Activated CD4-positive, alpha-beta T cell treated with anti-CD3 and anti-CD28 coated beads, Interleukin-2, amount 10 ng/mL, durations not matched to agents 7 days and 5 days (primary cell): Measurements from ENCODE around the gene CYTIP. TPM values are rescaled to one million over a fixed set of nuclear protein-coding genes. Genes with fewer than 3 reads are reported as not detected.
A peak's percentile ranks its signal among the peaks of the same experiment; 100 is the strongest.

Experiments used
- CTCF ChIA-PET: fragments of 350-600 bp; sonication (Branson Sonifier 250); formaldehyde crosslinking; loops from one replicate; lab custom pipeline; 2021; ENCODE audit warnings: antibody characterized with exemption; lab: Charles Lee
- POLR2A ChIA-PET: fragments of 350-600 bp; sonication (Branson Sonifier 250); formaldehyde crosslinking; loops from one replicate; lab custom pipeline; 2021; ENCODE audit warnings: antibody characterized with exemption; lab: Charles Lee
- DNase-seq: peaks from one replicate; pipeline ENCODE4 v3.0.0-alpha.2; 2020
- H3K27ac Mint-ChIP-seq: one replicate; pipeline ENCODE4 v1.8.0; 2021; ENCODE audit warnings: mild to moderate bottlenecking, moderate library complexity, mixed read lengths
- H3K27me3 Mint-ChIP-seq: one replicate; pipeline ENCODE4 v1.8.0; 2021; ENCODE audit warnings: mixed read lengths
- H3K36me3 Mint-ChIP-seq: one replicate; pipeline ENCODE4 v1.8.0; 2021; ENCODE audit warnings: low read depth, mixed read lengths
- H3K4me1 Mint-ChIP-seq: one replicate; pipeline ENCODE4 v1.8.0; 2021; ENCODE audit warnings: mixed read lengths
- H3K4me3 Mint-ChIP-seq: one replicate; pipeline ENCODE4 v1.8.0; 2021; ENCODE audit warnings: mild to moderate bottlenecking, moderate library complexity, mixed read lengths
- H3K9me3 Mint-ChIP-seq: one replicate; pipeline ENCODE4 v1.8.0; 2021; ENCODE audit warnings: mixed read lengths
- total RNA-seq, 2 experiments: library from RNA; stranded (reverse); gene quantifications; one replicate each; pipeline ENCODE4 v1.2.3, GENCODE V29; 2021

The CYTIP gene
- total RNA-seq, 2 experiments from 2014 or later = 234 to 279 TPM

- POLR2A ChIA-PET = interaction anchor here (0.6 to 1.7 kb wide), 2 partner anchors 17 to 23 kb away, joined by 4 to 6 read pairs; partner anchors contain the start of gene CYTIP
- DNase-seq = no peak
- peak overlapping the region; percentile 65 for H3K27ac Mint-ChIP-seq
- H3K27me3 Mint-ChIP-seq = no peaks in the 10 kb centered on the region
- peaks cover 94% of the 10 kb centered on the region for H3K4me1 Mint-ChIP-seq
- peak overlapping the region; percentile 54 for H3K4me3 Mint-ChIP-seq
- CTCF ChIA-PET = interaction anchor here (0.8 to 6.7 kb wide), 8 partner anchors 10 to 133 kb away, joined by 3 to 37 read pairs (median 4); no protein-coding TSS in a partner anchor
- H3K9me3 Mint-ChIP-seq = peaks cover 3% of the 10 kb centered on the region
- H3K36me3 Mint-ChIP-seq = peaks cover 10% of the 10 kb centered on the region
Observed at GRCh38 chr2:157460384-157460837, 16.5 kb upstream of the CYTIP start.

- DNase-seq = no peak
- CTCF ChIA-PET = interaction anchor here (1.2 to 6.7 kb wide), 5 partner anchors 12 to 33 kb away, joined by 3 to 37 read pairs (median 4); no protein-coding TSS in a partner anchor
- Mint-ChIP-seq H3K4me3 (peak overlapping the region; percentile 35), H3K9me3 (peaks cover 3% of the 10 kb centered on the region), H3K4me1 (peaks cover 88% of the 10 kb centered on the region), H3K27ac (peak overlapping the region; percentile 81), H3K36me3 (peaks cover 12% of the 10 kb centered on the region), H3K27me3 (no peaks in the 10 kb centered on the region)
- POLR2A ChIA-PET = interaction anchor here (1.0 kb wide), 2 partner anchors 16 to 39 kb away, joined by 3 read pairs; partner anchors contain the start of gene CYTIP
Observed at GRCh38 chr2:157459486-157459885, 15.6 kb upstream of the CYTIP start.

- H3K27me3 Mint-ChIP-seq = no peaks in the 10 kb centered on the region
- H3K4me1 Mint-ChIP-seq = peaks cover 61% of the 10 kb centered on the region
- peak overlapping the region; percentile 90 for H3K27ac Mint-ChIP-seq
- ChIA-PET CTCF (interaction anchor here (0.6 to 4.1 kb wide), 11 partner anchors 9 to 120 kb away, joined by 3 to 37 read pairs (median 4); no protein-coding TSS in a partner anchor), POLR2A (interaction anchor here (1.0 to 2.0 kb wide), 3 partner anchors 10 to 29 kb away, joined by 3 to 12 read pairs (median 3); no protein-coding TSS in a partner anchor)
- H3K9me3 Mint-ChIP-seq = no peaks in the 10 kb centered on the region
- DNase-seq = no peak
- peak overlapping the region; percentile 69 for H3K4me3 Mint-ChIP-seq
- H3K36me3 Mint-ChIP-seq = peaks cover 10% of the 10 kb centered on the region
Observed at GRCh38 chr2:157447741-157448140, 3.9 kb upstream of the CYTIP start.

- H3K27me3 Mint-ChIP-seq = no peaks in the 10 kb centered on the region
- no peaks in the 10 kb centered on the region for H3K9me3 Mint-ChIP-seq
- POLR2A ChIA-PET = interaction anchor here (2.0 kb wide), 1 partner anchor 9 kb away, joined by 12 read pairs; no protein-coding TSS in a partner anchor
- peak overlapping the region; percentile 90 for H3K27ac Mint-ChIP-seq
- peaks cover 17% of the 10 kb centered on the region for H3K36me3 Mint-ChIP-seq
- H3K4me1 Mint-ChIP-seq = peaks cover 55% of the 10 kb centered on the region
- peak overlapping the region; percentile 69 for H3K4me3 Mint-ChIP-seq
- no peak for DNase-seq
- CTCF ChIA-PET = interaction anchor here (0.6 to 4.1 kb wide), 7 partner anchors 11 to 43 kb away, joined by 4 to 37 read pairs (median 5); no protein-coding TSS in a partner anchor
Observed at GRCh38 chr2:157447031-157447430, 3.1 kb upstream of the CYTIP start.

- H3K36me3 Mint-ChIP-seq = peaks cover 41% of the 10 kb centered on the region
- no peaks in the 10 kb centered on the region for H3K9me3 Mint-ChIP-seq
- H3K4me3 Mint-ChIP-seq = peak overlapping the region; percentile 96
- CTCF ChIA-PET = interaction anchor here (1.5 to 1.6 kb wide), 2 partner anchors 25 to 117 kb away, joined by 5 to 7 read pairs; no protein-coding TSS in a partner anchor
- H3K4me1 Mint-ChIP-seq = peaks cover 45% of the 10 kb centered on the region
- POLR2A ChIA-PET = interaction anchor here (0.7 to 2.5 kb wide), 4 partner anchors 12 to 42 kb away, joined by 3 to 18 read pairs (median 4); no protein-coding TSS in a partner anchor
- no peaks in the 10 kb centered on the region for H3K27me3 Mint-ChIP-seq
- H3K27ac Mint-ChIP-seq = peak overlapping the region; percentile 96
- peak; percentile 45 for DNase-seq
Observed at GRCh38 chr2:157444641-157445040, 752 bp upstream of the CYTIP start.

GRCh38 chr2:157443090-157443489, 799 bp downstream of the CYTIP start:
- H3K27me3 Mint-ChIP-seq = no peaks in the 10 kb centered on the region
- peaks cover 33% of the 10 kb centered on the region for H3K4me1 Mint-ChIP-seq
- peak overlapping the region; percentile 96 for H3K27ac Mint-ChIP-seq
- H3K36me3 Mint-ChIP-seq = peaks cover 57% of the 10 kb centered on the region
- no peak for DNase-seq
- ChIA-PET POLR2A (interaction anchor here (0.6 to 2.5 kb wide), 10 partner anchors 8 to 140 kb away, joined by 3 to 18 read pairs (median 6); no protein-coding TSS in a partner anchor), CTCF (interaction anchor here (0.7 to 1.6 kb wide), 8 partner anchors 9 to 116 kb away, joined by 3 to 7 read pairs (median 4); no protein-coding TSS in a partner anchor)
- H3K9me3 Mint-ChIP-seq = no peaks in the 10 kb centered on the region
- peak overlapping the region; percentile 96 for H3K4me3 Mint-ChIP-seq

GRCh38 chr2:157442636-157443035, 1.3 kb downstream of the CYTIP start:
- Mint-ChIP-seq H3K9me3 (no peaks in the 10 kb centered on the region), H3K27ac (peak overlapping the region; percentile 96), H3K27me3 (no peaks in the 10 kb centered on the region), H3K4me3 (peak overlapping the region; percentile 96), H3K36me3 (peaks cover 61% of the 10 kb centered on the region), H3K4me1 (peaks cover 33% of the 10 kb centered on the region)
- CTCF ChIA-PET = interaction anchor here (0.7 to 0.9 kb wide), 2 partner anchors 33 to 35 kb away, joined by 3 read pairs; no protein-coding TSS in a partner anchor
- DNase-seq = no peak
- POLR2A ChIA-PET = interaction anchor here (0.7 to 2.5 kb wide), 5 partner anchors 10 to 140 kb away, joined by 3 to 18 read pairs (median 7); no protein-coding TSS in a partner anchor

- Mint-ChIP-seq H3K4me1 (peaks cover 28% of the 10 kb centered on the region), H3K27me3 (no peaks in the 10 kb centered on the region), H3K4me3 (peak overlapping the region; percentile 96), H3K27ac (peak overlapping the region; percentile 96), H3K36me3 (peaks cover 66% of the 10 kb centered on the region), H3K9me3 (no peaks in the 10 kb centered on the region)
- ChIA-PET POLR2A (interaction anchor here (1.9 to 2.5 kb wide), 2 partner anchors 9 to 35 kb away, joined by 7 to 18 read pairs; no protein-coding TSS in a partner anchor), CTCF (interaction anchor here (2.1 kb wide), 1 partner anchor 24 kb away, joined by 6 read pairs; no protein-coding TSS in a partner anchor)
- no peak for DNase-seq
Observed at GRCh38 chr2:157442191-157442590, 1.7 kb downstream of the CYTIP start.

- peak overlapping the region; percentile 96 for H3K27ac Mint-ChIP-seq
- no peaks in the 10 kb centered on the region for H3K27me3 Mint-ChIP-seq
- ChIA-PET CTCF (interaction anchor here (1.1 to 4.8 kb wide), 6 partner anchors 10 to 139 kb away, joined by 3 to 27 read pairs (median 6); no protein-coding TSS in a partner anchor), POLR2A (interaction anchor here (0.7 to 3.3 kb wide), 8 partner anchors 9 to 457 kb away, joined by 3 to 20 read pairs (median 4); no protein-coding TSS in a partner anchor)
- DNase-seq = peak; percentile 65
- peak overlapping the region; percentile 96 for H3K4me3 Mint-ChIP-seq
- H3K9me3 Mint-ChIP-seq = no peaks in the 10 kb centered on the region
- H3K36me3 Mint-ChIP-seq = peaks cover 73% of the 10 kb centered on the region
- H3K4me1 Mint-ChIP-seq = peaks cover 21% of the 10 kb centered on the region
Observed at GRCh38 chr2:157441072-157441454, 2.8 kb downstream of the CYTIP start.

GRCh38 chr2:157440404-157441071, 3.4 kb downstream of the CYTIP start:
- peak overlapping the region; percentile 96 for H3K4me3 Mint-ChIP-seq
- no peak for DNase-seq
- peaks cover 18% of the 10 kb centered on the region for H3K4me1 Mint-ChIP-seq
- no peaks in the 10 kb centered on the region for H3K9me3 Mint-ChIP-seq
- ChIA-PET CTCF (interaction anchor here (0.9 to 4.8 kb wide), 11 partner anchors 9 to 139 kb away, joined by 3 to 27 read pairs (median 5); no protein-coding TSS in a partner anchor), POLR2A (interaction anchor here (0.7 to 3.3 kb wide), 9 partner anchors 9 to 457 kb away, joined by 3 to 20 read pairs (median 5); no protein-coding TSS in a partner anchor)
- H3K36me3 Mint-ChIP-seq = peaks cover 76% of the 10 kb centered on the region
- no peaks in the 10 kb centered on the region for H3K27me3 Mint-ChIP-seq
- peak overlapping the region; percentile 96 for H3K27ac Mint-ChIP-seq

- DNase-seq = peak; percentile 52
- CTCF ChIA-PET = interaction anchor here (0.5 to 4.8 kb wide), 13 partner anchors 9 to 53 kb away, joined by 3 to 27 read pairs (median 5); no protein-coding TSS in a partner anchor
- Mint-ChIP-seq H3K36me3 (peaks cover 83% of the 10 kb centered on the region), H3K27ac (peak overlapping the region; percentile 96), H3K4me3 (peak overlapping the region; percentile 96), H3K27me3 (no peaks in the 10 kb centered on the region), H3K9me3 (no peaks in the 10 kb centered on the region), H3K4me1 (peaks cover 20% of the 10 kb centered on the region)
- POLR2A ChIA-PET = interaction anchor here (0.6 to 3.3 kb wide), 10 partner anchors 8 to 47 kb away, joined by 3 to 20 read pairs (median 4); no protein-coding TSS in a partner anchor
Observed at GRCh38 chr2:157439824-157440186, 4.1 kb downstream of the CYTIP start.
